Spleen (tissue), 11 donors: ENCODE measurements around the gene NDUFA13. TPM values are rescaled to one million over a fixed set of nuclear protein-coding genes. Genes with fewer than 3 reads are reported as not detected.

Experiments used
- DNase-seq: peaks from one replicate; pipeline ENCODE4 v3.0.0-alpha.2; 2020
- H3K27ac ChIP-seq, 8 donors: fragments of 200-600 bp; sonication (generic) in 7 of 8; 1 replicate in 4 of 8; 2 replicates in 4 of 8; pipeline versions ENCODE4 v1.5.0 to v1.8.0; 2016 to 2021; ENCODE audit warnings: inconsistent platforms in 4 of 8, mild to moderate bottlenecking in 4 of 8, moderate library complexity in 1 of 8
- H3K27me3 ChIP-seq, 7 donors: fragments of 200-600 bp; sonication (generic) in 6 of 7; replicated peaks in 1 of 7; 1 replicate in 4 of 7; 2 replicates in 3 of 7; pipeline versions ENCODE4 v1.5.0 to v1.8.0; 2016 to 2021; ENCODE audit warnings: inconsistent platforms in 3 of 7, mild to moderate bottlenecking in 1 of 7
- H3K36me3 ChIP-seq, 6 donors: fragments of 200-600 bp; sonication (generic) in 5 of 6; 1 replicate in 4 of 6; 2 replicates in 2 of 6; pipeline versions ENCODE4 v1.5.0 to v1.8.0; 2016 to 2021; ENCODE audit warnings: inconsistent platforms in 2 of 6
- H3K4me1 ChIP-seq, 6 donors: fragments of 200-600 bp; sonication (generic) in 5 of 6; 1 replicate in 3 of 6; 2 replicates in 3 of 6; pipeline versions ENCODE4 v1.5.0 to v1.8.0; 2016 to 2021; ENCODE audit warnings: inconsistent platforms in 3 of 6
- H3K4me3 ChIP-seq, 8 donors: fragments of 200-600 bp; sonication (generic) in 7 of 8; 1 replicate in 4 of 8; 2 replicates in 4 of 8; pipeline versions ENCODE4 v1.5.0 to v1.8.0; 2016 to 2021; ENCODE audit warnings: inconsistent platforms in 4 of 8, mild to moderate bottlenecking in 4 of 8, moderate library complexity in 2 of 8
- H3K9me3 ChIP-seq, 8 donors: fragments of 200-600 bp; sonication (generic) in 7 of 8; 1 replicate in 4 of 8; 2 replicates in 4 of 8; pipeline versions ENCODE4 v1.5.0 to v1.8.0; 2016 to 2021; ENCODE audit warnings: inconsistent platforms in 4 of 8
- CTCF ChIP-seq, 11 experiments: fragments of 200-600 bp in 7 of 11; fragments of 450-650 bp in 4 of 11; sonication (generic) in 4 of 11; IDR thresholded peaks in 8 of 11; conservative IDR thresholded peaks in 3 of 11; 1 replicate in 7 of 11; 2 replicates in 4 of 11; pipeline versions ENCODE4 v1.4.0 to v1.8.0; 2016 to 2021; ENCODE audit warnings: antibody characterized with exemption in 11 of 11, inconsistent platforms in 4 of 11, mild to moderate bottlenecking in 1 of 11
- POLR2A ChIP-seq, 3 donors: fragments of 450-650 bp; IDR thresholded peaks; one replicate each; pipeline ENCODE4 v1.5.1; 2017; ENCODE audit warnings: antibody characterized with exemption in 3 of 3, mild to moderate bottlenecking in 1 of 3
- POLR2AphosphoS5 ChIP-seq, 3 donors: sonication (generic); formaldehyde crosslinking; IDR thresholded peaks; one replicate each; pipeline ENCODE4 v1.5.1; 2017; ENCODE audit warnings: antibody characterized with exemption in 3 of 3
- WGBS, 5 donors: extraction: QIAGEN DNeasy Blood & Tissue Kit in 3 of 5; methylation state at CpG; one replicate each; pipeline versions ENCODE4 v1.1.5 to v1.1.7; 2013 to 2018; 5-methylcytosine and 5-hydroxymethylcytosine counted together
- intact Hi-C: fragments of 100-400 bp; cut with DNase I; formaldehyde crosslinking; loops from one replicate; pipeline ENCODE4 v1.15.0; 2023; ENCODE audit warnings: low total_unique reads
- polyA plus RNA-seq, 3 donors: library from polyadenylated mRNA; stranded (reverse); fragments of 200-250 nt; gene quantifications; one replicate each; pipeline ENCODE4 v1.2.1, GENCODE V29; 2013
- total RNA-seq, 7 donors: library from RNA; depleted of rRNA in 3 of 7; stranded (reverse); fragments of >200 nt in 3 of 7; fragmentation: NEBNext Ultra II Directional in 4 of 7; extraction: Animal tissue kit (Norgen Biotek cat#: 25700) in 4 of 7; gene quantifications; one replicate each; pipeline versions ENCODE4 v1.1.0 to v1.2.1, GENCODE V29; 2016 to 2021
- donor health status: healthy with polysubstance abuse.
- donor health status: DM: no; HTN: no; CAD: no; lungs with moderate emphysema.
- donor health status: DM: no; HTN: no; CAD: no.
- donor health status: Bipolar disorder and iron deficiency.
- donor health status: healthy.
- donor health status: DM: no; HTN: no; CAD: no.
- donor health status: DM: yes; HTN: yes; CAD: no.

NDUFA13 gene
- total and polyA plus RNA-seq, 10 donors = 24.0 to 224 (median 197) TPM

GRCh38 chr19:19514215-19514657 lies 1.8 kb upstream of the NDUFA13 start:
- Histone ChIP-seq H3K4me1 (peaks cover 15 to 48% (median 36%) of the 10 kb centered on the region in 6 donors), H3K4me3 (peak overlapping the region in 4 of 8 donors; percentile 3 to 84 (median 16)), H3K27me3 (no peaks in the 10 kb centered on the region), H3K36me3 (peaks cover 0 to 4% (median 0%) of the 10 kb centered on the region in 6 donors), H3K9me3 (peaks cover 0 to 11% (median 0%) of the 10 kb centered on the region in 8 donors), H3K27ac (peak overlapping the region in 1 of 8 donors; percentile 21)
- DNase-seq = peak; percentile 82
- TF ChIP-seq POLR2AphosphoS5 (IDR thresholded peaks at IDR 0.05) (peak in 2 of 3 donors; percentile 69 to 71), POLR2A (IDR thresholded peaks at IDR 0.05) (no peak)
- intact Hi-C loops = no loop called here
- WGBS, 5 donors = 28 to 58% (median 47%) methylated on average over 24 to 46 of the region's 46 CpGs

GRCh38 chr19:19514881-19515641 lies 964 bp upstream of the NDUFA13 start, which contains the start of gene TSSK6:
Gene TSSK6, minus strand, starts transcription at chr19:19515548. Its CDS starts 121 bp downstream, at chr19:19515427.
- 87 to 94% (median 89%) methylated on average over 55 to 74 of the region's 74 CpGs for WGBS, 5 donors
- H3K9me3 ChIP-seq = peaks cover 0 to 11% (median 0%) of the 10 kb centered on the region in 8 donors
- DNase-seq = peak; percentile 81
- peaks cover 0 to 12% (median 6%) of the 10 kb centered on the region in 6 donors for H3K36me3 ChIP-seq
- peak within 1 kb of the TSS; percentile 63 to 88 (median 84) for H3K4me3 ChIP-seq
- H3K4me1 ChIP-seq = peaks cover 15 to 54% (median 40%) of the 10 kb centered on the region in 6 donors
- H3K27me3 ChIP-seq = no peaks in the 10 kb centered on the region
- H3K27ac ChIP-seq = peak within 1 kb of the TSS; percentile 63 to 94 (median 89)
- intact Hi-C loops = no loop called here
- TF ChIP-seq POLR2AphosphoS5 (IDR thresholded peaks at IDR 0.05) = no peak
- no peak for TF ChIP-seq POLR2A (IDR thresholded peaks at IDR 0.05)
- no peak for TF ChIP-seq CTCF (IDR thresholded peaks at IDR 0.05 in 8 of 11, conservative IDR thresholded peaks at IDR 0.05 in 3 of 11)

- peaks cover 15 to 75% (median 48%) of the 10 kb centered on the region in 6 donors for H3K4me1 ChIP-seq
- H3K36me3 ChIP-seq = peaks cover 0 to 29% (median 9%) of the 10 kb centered on the region in 6 donors
- no peak for DNase-seq
- WGBS, 5 donors = 82 to 92% (median 90%) methylated on average over 10 of the region's 10 CpGs
- H3K27ac ChIP-seq = no peak overlapping the region
- H3K4me3 ChIP-seq = peak overlapping the region in 4 of 8 donors; percentile 71 to 88 (median 86)
- intact Hi-C loops = no loop called here
- TF ChIP-seq POLR2A (IDR thresholded peaks at IDR 0.05) (no peak), POLR2AphosphoS5 (IDR thresholded peaks at IDR 0.05) (no peak), CTCF (IDR thresholded peaks at IDR 0.05 in 8 of 11, conservative IDR thresholded peaks at IDR 0.05 in 3 of 11) (no peak)
- no peaks in the 10 kb centered on the region for H3K27me3 ChIP-seq
- peaks cover 0 to 11% (median 0%) of the 10 kb centered on the region in 8 donors for H3K9me3 ChIP-seq
Measured at GRCh38 chr19:19517235-19517619, 1.2 kb downstream of the NDUFA13 start.

- WGBS, 5 donors = 79 to 87% (median 81%) methylated on average over 6 of the region's 6 CpGs
- intact Hi-C loops = no loop called here
- no peak for DNase-seq
Measured at GRCh38 chr19:19520989-19521388, 5.0 kb downstream of the NDUFA13 start.

More at GRCh38 chr19:19520989-19521388, 5.0 kb downstream of the NDUFA13 start:
- H3K27me3 ChIP-seq = no peaks in the 10 kb centered on the region
- H3K9me3 ChIP-seq = no peaks in the 10 kb centered on the region
- peaks cover 12 to 97% (median 52%) of the 10 kb centered on the region in 6 donors for H3K4me1 ChIP-seq
- no peak overlapping the region for H3K27ac ChIP-seq
- peaks cover 0 to 59% (median 22%) of the 10 kb centered on the region in 6 donors for H3K36me3 ChIP-seq
- H3K4me3 ChIP-seq = no peak overlapping the region
- no peak for TF ChIP-seq CTCF (IDR thresholded peaks at IDR 0.05 in 8 of 11, conservative IDR thresholded peaks at IDR 0.05 in 3 of 11)
- TF ChIP-seq POLR2AphosphoS5 (IDR thresholded peaks at IDR 0.05) = no peak
- TF ChIP-seq POLR2A (IDR thresholded peaks at IDR 0.05) = no peak
